Fibroblast of the conjunctiva (primary cell): ENCODE data around the gene NTHL1.

Experiments
- DNase-seq: peaks from one replicate; pipeline ENCODE4 v3.0.0-alpha.2; 2010; ENCODE audit warnings: low read depth

Gene NTHL1

DNA sequence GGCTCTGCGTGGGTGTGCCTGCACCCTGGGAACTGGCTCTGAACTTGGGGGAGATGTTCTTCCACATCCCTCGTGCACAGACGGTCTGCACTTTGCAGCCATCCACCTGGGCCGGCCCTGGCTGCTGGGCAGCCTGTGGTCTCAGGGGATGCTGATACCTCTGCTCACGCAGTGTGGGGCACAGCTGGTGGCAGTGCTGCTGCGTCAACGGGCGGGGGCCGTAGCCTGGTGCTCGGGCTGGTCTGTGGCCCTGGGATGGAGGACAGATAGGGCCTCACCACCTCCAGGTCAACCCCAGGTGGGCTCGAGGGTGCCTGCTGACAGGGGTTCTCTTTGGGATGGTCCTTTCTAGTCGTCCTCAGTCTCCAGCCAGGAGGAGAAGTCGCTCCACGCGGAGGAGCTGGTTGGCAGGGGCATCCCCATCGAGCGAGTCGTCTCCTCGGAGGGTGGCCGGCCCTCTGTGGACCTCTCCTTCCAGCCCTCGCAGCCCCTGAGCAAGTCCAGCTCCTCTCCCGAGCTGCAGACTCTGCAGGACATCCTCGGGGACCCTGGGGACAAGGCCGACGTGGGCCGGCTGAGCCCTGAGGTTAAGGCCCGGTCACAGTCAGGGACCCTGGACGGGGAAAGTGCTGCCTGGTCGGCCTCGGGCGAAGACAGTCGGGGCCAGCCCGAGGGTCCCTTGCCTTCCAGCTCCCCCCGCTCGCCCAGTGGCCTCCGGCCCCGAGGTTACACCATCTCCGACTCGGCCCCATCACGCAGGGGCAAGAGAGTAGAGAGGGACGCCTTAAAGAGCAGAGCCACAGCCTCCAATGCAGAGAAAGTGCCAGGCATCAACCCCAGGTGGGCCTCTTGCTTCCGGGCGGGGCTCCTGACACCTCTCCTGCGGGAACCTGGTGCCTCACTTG is 36.5 kb upstream of the NTHL1 start:
- no peak for DNase-seq

GRCh38 chr16:2083409-2083808 is 35.8 kb upstream of the NTHL1 start:
- DNase-seq = no peak

GRCh38 chr16:2082983-2083364 is 35.3 kb upstream of the NTHL1 start:
- no peak for DNase-seq

- DNase-seq = no peak
These were observed 34.7 kb upstream of the NTHL1 start for GRCh38 chr16:2082171-2082982.

GRCh38 chr16:2081201-2082084 is 33.8 kb upstream of the NTHL1 start:
- no peak for DNase-seq

DNA sequence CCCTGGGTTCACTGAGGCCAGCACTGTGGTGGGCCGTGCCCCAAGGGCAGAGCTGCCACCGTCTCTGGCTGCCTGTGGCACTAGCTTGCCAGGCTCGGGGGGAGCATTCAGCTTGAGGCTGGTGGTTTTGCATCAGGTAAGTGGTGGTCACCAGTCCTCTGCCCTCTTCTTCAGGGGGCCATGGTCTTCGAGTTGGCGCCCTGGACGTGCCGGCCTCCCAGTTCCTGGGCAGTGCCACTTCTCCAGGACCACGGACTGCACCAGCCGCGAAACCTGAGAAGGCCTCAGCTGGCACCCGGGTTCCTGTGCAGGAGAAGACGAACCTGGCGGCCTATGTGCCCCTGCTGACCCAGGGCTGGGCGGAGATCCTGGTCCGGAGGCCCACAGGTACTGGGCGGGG is 32.4 kb upstream of the NTHL1 start:
- DNase-seq = no peak

GRCh38 chr16:2079311-2079800 is 31.7 kb upstream of the NTHL1 start:
- DNase-seq = no peak

DNA sequence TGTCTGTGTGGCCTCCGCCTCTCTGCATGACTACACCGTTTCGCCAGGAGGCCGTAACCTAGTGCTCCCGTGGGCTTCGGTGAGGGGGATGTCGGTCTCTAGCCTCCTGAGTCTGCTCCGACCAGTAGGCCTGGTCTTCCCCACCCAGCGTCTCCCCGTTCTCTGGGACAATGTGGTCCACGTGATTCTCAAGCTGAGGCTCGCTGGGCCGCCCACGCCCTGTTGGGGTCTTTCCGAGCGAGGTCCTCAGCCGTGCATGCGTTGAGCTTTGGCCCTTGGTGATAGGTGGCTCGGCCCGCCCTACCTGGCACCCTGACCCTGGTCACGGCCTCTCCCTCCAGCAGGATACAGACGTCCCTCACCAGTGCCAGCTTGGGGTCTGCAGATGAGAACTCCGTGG is 31.1 kb upstream of the NTHL1 start:
- DNase-seq = no peak

GRCh38 chr16:2078096-2078495 is 30.5 kb upstream of the NTHL1 start:
- no peak for DNase-seq

DNA sequence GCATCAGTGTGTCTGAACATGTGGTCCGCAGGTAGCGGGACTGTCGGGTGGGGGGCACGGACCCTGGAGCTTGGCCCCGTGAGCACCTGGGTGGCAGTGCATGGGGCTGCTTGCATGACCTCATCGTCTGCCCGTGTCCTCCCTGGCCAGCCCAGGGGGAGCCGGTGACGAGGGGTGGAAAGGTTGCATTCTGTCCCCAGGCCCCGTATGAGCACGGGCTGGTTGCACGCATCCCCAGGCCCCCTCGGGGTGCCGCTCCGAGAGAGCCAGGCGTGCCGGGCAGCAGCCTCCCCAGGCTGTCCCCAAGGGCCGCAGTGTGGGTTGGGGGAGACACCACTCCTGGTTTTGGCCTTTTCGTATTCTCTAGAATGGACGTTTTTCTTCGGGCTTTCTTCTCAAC is 30.1 kb upstream of the NTHL1 start:
- no peak for DNase-seq

GRCh38 chr16:2077016-2077415 is 29.4 kb upstream of the NTHL1 start:
- no peak for DNase-seq

- no peak for DNase-seq
These were observed 28.6 kb upstream of the NTHL1 start for GRCh38 chr16:2076072-2076865.

- DNase-seq = no peak
These were observed 28.0 kb upstream of the NTHL1 start for GRCh38 chr16:2075631-2076030.

DNA sequence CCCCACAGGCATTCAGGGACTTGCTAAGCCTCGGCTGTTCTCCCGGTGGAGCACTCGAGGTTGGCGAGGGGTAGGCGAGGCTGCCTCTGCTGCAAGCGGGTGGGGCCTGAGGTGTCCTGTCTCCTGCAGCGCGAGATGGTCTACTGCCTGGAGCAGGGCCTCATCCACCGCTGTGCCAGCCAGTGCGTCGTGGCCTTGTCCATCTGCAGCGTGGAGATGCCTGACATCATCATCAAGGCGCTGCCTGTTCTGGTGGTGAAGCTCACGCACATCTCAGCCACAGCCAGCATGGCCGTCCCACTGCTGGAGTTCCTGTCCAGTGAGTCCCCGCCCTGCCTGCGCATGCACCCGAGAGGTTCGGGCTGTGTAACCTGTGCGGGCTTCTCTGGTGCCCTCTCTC is 26.4 kb upstream of the NTHL1 start:
- no peak for DNase-seq

DNA sequence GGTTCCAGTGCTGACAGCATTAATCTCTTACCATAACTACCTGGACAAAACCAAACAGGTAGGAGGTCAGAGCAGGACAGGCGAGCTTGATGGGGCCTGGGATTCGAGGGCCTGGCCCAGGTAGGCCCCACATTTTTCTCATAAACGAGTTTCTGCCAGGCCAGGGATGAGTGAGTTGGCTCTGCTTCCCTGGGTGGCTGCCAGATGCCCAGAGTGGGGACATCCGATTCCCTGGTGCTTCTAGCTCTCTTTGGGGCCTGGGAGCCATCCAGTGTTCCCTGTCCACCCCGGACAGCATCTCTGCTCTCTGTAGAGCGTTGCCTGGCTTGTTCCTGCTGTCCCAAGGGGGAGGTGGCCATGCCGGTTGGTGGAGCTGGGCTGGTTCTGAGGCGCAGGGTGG is 25.3 kb upstream of the NTHL1 start:
- DNase-seq = no peak

DNA sequence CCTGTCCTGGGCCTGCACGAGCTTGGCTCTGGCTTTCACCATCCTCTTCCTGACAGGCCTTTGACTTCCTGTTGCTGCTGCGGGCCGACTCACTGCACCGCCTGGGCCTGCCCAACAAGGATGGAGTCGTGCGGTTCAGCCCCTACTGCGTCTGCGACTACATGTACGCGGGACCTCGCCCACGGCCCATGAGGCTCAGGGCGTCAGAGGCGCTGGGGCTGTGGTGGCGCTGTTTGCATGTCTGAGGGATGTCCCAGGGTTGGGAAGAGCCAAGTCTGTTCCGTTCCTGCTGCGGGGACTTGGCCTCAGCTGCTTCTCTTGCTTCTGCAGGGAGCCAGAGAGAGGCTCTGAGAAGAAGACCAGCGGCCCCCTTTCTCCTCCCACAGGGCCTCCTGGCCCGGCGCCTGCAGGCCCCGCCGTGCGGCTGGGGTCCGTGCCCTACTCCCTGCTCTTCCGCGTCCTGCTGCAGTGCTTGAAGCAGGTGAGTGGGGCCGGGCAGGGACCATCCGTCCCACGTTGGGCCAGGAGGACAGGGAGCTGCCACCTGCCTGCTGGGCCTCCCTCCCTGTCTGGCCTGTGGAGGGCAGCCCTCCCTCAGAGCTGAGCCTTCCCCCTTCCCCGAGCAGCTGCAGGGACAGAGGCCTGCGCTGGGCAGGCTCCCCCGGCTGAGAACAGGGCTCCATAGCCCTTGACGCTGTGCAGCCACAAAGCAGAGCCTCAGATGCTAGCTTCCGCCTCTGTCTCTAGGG is 24.0 kb upstream of the NTHL1 start:
- no peak for DNase-seq

DNA sequence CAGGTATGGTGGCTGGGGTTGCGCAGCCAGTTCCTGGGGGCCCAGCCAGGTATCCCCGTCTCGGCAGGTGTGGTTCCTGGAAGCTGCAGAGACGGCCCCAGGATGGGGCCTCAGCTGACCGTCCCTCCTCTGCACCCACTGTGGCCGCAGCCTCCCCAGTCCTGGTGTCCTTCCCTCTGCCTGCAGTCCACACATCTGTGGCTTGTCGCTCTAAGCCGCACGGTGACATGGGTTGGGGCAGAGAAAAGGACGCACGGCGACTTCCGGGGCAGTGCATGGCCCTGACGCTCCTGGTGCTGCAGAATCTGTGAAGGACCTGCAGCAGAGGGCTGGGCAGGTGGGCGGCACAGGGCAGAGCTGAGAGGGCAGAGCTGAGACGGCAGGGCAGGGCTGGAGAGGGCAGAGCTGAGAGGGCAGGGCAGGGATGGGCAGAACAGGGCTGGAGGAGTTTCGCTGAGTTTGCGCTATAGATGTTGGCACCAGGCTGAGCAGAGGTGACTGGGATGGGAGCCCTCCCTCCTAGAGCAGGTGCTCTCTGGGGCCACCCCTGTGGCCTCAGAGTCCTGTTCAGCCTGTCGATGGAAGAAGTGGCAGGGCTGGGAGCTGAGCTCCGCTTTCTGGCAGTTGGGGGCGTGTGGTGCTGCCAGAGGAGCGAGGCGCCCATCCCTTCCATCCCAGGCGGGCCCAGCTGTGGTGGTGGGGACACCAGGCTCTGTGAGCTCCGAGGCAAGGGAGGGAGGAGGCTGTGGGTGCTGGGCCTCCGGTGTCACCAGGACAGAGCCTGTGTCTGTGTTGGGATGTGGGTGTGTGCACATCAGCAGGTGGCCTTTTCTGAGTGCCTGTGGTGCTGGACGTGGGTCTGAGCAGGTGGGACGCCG is 23.2 kb upstream of the NTHL1 start:
- DNase-seq = no peak

DNA sequence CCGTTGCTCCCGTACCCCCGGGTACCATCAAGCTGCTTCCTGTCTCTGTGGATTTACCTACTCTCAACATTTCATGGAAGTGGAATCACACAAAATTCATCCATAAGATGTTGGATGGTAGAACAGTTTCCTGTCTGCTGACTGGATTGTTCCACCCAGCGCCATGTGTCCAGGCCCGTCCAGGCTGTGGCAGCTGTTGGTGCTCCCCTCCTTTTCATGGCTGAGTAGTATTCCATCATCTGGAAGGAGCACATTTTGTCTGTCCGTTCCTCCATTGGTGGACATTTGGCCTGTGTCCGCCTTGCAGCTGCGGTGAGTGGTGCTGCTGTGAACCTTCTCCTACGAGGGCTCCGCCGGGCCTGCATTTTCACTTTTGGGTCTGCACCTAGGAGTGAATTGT is 18.5 kb upstream of the NTHL1 start:
- no peak for DNase-seq

DNA sequence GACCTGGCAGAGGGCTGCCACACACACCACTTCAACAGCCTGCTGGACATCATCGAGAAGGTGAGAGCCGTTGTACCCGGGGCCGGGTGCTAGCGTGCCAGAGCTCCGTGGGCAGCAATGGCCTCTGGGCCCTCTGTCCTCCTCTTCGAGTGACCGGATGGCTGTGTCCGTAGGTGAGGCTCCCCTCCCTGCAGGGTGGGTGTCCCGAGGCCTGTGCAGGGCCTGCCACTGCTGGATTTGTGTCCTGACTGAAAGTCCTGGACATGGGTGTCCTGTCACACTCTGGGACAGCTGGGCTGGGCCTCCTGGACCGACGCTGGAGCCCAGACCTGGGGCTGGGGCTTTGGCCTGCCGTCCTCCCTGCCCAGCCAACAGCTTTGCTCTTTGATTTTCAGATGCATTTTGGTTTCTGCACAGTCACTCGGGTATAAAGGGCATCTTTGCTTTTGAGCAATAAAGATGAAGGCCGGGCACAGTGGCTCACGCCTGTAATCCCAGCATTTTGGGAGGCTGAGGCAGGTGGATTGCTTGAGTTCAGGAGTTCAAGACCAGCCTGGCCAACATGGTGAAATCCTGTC is 16.8 kb upstream of the NTHL1 start:
- no peak for DNase-seq
